ENCODE measurements around the gene TMPRSS4.

Gene TMPRSS4

DNA sequence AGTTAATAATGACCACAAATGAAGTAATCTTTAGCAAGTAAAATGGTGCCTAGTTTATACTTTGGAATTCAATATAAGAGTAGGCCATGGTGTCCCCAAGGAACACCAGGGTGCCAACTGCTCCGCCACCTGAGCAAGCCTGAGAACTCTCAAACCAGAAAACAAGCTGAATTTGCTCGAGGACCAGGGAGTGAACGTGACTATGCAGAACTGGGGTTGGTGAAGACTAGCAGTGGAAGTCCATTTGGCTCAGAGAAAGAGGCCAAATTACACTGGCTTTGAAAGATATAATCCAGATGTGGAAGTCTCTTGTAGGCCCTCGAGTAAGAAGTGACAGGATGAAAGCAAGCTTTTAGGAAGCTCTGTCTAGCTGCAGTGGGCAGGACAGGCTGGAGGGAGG, 18.6 kb downstream of the TMPRSS4 start:
- no peak for TF ChIP-seq POLR2A (IDR thresholded peaks at IDR 0.05; ENCODE audit: low read depth, low read length)
- no peak for DNase-seq (ENCODE audit: insufficient read length, low spot score)
- no peak for FAIRE-seq

DNA sequence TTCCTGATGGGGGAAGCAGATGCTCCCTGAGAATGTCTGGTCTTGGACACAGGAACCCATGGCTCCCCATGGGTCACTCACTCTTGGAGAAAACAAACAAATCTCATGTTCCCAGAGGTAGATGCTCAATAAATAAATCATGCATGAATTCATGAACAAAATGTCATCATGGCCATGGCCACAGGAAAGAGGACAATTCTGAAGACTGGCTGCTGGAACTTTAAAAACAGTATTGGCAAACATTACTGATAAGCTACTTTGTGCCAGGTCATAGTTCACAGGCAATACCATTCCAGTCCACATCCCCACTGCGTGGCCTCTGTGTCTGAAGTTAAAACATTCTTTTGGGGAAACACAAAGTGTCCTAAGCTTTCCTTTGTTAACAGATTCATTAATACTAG, 19.1 kb downstream of the TMPRSS4 start:
- FAIRE-seq (no peak), DNase-seq (ENCODE audit: insufficient read length, low spot score) (no peak)
- TF ChIP-seq POLR2A (IDR thresholded peaks at IDR 0.05; ENCODE audit: low read depth, low read length) = no peak

DNA sequence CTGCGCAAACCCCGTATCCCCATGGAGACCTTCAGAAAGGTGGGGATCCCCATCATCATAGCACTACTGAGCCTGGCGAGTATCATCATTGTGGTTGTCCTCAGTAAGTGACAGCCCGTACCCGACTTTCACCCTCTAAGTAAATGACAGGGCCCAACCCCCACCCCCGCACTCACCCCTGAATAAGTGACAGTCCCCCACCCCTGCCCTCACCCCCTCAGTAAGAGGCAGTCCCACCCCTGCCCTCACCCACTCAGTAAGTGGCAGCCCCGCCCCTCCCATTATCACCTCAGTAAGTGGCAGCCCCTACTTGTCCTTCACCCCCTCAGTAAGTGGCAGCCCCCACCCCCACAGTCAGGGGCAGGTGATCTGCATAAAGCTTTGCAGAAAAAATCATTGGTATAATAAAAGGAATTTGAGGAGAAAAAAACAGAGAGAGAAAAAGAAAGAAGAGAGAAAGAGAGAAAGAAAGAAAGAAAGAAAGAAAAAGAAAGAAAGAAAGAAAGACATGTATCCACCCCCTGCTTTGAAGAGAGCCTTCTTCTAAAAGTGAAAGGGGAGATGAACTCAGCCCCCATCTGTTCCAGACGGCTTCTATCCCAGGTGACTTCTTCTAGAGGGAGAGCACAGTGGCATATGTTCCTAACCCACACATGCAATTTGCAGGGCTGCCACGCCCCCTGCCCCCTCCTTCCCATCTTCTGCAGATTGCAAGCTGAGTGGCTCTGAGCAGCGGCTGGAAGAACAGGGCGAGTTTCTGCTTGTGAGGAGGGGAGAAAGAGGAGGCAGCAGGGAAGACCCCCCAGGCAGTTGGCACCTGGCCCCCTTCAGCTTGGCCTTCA, 22.3 kb downstream of the TMPRSS4 start:
- FAIRE-seq = no peak
- TF ChIP-seq POLR2A (IDR thresholded peaks at IDR 0.05; ENCODE audit: low read depth, low read length) = no peak
- DNase-seq (ENCODE audit: insufficient read length, low spot score) = no peak

DNA sequence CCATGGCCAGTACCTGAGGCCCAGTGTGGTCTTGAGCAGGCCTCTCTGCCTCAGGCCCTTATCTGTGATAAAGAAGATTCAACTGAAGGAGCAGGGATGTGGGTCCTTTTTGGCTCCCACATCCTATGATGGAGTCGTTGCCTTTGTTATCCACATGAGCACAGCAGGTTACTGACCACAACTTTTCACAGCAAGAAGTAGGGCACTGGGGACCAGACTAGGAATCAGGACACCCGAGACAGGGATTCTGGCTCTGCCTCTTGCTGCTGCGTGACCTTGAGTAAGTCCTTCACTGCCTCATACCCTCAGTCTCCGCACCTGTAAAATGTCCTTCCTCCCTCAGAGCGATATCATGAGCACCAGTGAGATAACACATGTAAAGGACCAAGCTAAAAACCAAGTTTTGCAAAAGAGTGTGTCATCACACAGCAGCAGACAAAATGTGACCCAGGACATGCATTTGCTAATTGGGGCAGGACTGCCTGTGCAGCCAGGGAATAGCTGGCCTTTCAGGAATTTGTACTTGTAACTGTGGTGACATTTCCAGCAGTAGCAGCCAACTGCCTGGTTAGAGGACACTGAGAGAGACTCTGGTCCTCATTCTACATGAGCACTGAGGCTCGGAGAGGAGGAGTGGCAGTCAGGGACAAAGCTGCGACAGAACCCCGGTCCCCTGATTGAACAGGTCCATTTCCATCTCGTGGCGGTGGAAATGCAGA, 23.1 kb downstream of the TMPRSS4 start:
- FAIRE-seq (no peak), DNase-seq (ENCODE audit: insufficient read length, low spot score) (no peak)
- TF ChIP-seq POLR2A (IDR thresholded peaks at IDR 0.05; ENCODE audit: low read depth, low read length) = no peak

DNA sequence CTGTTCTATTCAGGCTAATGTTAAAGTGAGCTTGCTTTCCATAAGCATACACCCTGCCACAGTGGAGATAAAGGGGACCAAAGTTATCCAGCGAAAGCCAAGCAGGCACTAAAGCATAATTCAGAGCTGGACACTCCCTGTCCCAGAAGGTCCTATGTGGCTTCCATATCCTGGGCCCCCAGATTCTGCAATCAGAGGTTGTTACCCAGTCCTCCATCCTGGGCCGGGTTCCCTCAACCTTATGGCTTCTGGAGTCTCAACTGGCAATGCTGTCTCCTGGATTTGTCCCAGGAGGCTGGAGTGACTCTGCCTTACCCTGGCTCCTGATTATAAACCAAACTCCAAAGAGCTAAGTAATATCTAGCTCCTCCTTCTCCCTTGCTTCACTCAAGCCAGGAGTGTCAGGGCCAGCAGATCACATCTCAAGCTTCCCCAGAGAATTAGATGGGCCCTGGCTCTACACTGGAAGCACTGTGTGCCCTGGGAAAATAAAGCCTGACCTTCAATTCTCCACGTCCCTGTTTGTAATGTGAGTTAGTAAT, 23.9 kb downstream of the TMPRSS4 start:
- no peak for FAIRE-seq
- no peak for TF ChIP-seq POLR2A (IDR thresholded peaks at IDR 0.05; ENCODE audit: low read depth, low read length)

DNA sequence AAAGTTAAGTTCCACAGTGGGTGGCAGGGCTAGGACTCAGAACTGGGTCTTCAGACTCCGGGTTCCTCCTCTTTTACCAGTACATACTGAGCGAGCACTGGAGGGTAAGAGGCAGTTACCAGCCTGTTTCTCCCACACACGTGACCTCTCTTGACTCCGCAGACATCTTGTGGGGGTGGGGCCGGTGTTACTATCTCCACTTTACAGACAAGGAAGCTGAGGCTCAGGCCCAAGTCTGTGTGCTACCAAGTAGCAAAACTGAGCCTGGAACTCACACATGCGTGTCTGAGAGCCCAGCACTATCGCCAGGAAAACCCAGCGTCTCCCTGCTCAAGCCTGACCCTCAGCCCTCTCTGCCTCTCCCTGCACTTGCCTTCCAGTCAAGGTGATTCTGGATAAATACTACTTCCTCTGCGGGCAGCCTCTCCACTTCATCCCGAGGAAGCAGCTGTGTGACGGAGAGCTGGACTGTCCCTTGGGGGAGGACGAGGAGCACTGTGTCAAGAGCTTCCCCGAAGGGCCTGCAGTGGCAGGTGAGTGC, 25.9 kb downstream of the TMPRSS4 start:
- TF ChIP-seq POLR2A (IDR thresholded peaks at IDR 0.05; ENCODE audit: low read depth, low read length) = no peak
- no peak for FAIRE-seq
- no peak for DNase-seq (ENCODE audit: insufficient read length, low spot score)

More for the DNA sequence above, 23.9 kb downstream of the TMPRSS4 start:
- DNase-seq (ENCODE audit: insufficient read length, low spot score) = no peak

DNA sequence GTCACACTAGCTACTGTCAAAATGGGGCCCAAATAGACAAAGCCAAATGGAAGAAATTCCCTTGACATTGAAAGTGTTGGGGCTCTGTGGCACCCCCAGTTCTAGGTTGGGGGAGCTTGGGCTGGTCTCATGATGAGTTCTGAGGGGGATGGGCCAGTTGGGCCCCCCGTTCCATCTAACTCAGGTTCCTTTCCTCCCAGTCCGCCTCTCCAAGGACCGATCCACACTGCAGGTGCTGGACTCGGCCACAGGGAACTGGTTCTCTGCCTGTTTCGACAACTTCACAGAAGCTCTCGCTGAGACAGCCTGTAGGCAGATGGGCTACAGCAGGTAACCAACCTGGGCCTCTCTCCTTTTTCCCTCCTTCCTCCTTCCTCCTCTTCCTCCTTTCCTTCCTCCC, 27.6 kb downstream of the TMPRSS4 start:
- DNase-seq (ENCODE audit: insufficient read length, low spot score) = no peak
- no peak for FAIRE-seq
- TF ChIP-seq POLR2A (IDR thresholded peaks at IDR 0.05; ENCODE audit: low read depth, low read length) = no peak

DNA sequence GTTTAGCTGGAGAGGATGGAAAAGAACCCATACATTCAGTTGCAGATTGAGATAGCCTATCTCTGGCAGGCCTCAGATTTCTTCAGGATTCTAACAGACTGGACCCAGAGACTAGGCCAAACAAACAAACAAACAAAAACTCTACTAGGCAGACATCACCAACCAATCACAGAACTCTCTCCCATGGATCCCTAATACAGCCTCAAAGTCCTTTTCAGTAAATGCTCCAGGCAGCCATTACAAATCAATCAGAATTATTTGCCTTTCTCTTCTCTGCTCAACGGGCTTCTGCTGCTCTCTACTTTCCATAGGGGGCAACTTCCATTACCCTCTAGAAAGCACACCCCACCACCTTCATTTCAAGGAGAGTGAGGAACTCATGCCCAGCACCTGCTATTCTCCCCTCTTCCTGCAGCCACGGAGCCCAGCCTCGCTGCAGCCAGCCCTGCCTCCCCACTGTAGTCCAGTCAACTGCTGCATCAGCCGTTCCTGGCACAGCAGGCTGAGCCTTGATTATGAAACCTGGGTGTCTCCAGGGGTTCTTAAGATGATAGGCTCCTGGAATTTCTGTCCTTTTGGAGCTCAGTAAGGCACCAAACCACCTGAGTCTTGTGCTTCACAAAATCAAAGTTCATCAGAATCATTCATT, 28.9 kb downstream of the TMPRSS4 start:
- TF ChIP-seq POLR2A (IDR thresholded peaks at IDR 0.05; ENCODE audit: low read depth, low read length) = no peak
- DNase-seq (ENCODE audit: insufficient read length, low spot score) (no peak), FAIRE-seq (no peak)

DNA sequence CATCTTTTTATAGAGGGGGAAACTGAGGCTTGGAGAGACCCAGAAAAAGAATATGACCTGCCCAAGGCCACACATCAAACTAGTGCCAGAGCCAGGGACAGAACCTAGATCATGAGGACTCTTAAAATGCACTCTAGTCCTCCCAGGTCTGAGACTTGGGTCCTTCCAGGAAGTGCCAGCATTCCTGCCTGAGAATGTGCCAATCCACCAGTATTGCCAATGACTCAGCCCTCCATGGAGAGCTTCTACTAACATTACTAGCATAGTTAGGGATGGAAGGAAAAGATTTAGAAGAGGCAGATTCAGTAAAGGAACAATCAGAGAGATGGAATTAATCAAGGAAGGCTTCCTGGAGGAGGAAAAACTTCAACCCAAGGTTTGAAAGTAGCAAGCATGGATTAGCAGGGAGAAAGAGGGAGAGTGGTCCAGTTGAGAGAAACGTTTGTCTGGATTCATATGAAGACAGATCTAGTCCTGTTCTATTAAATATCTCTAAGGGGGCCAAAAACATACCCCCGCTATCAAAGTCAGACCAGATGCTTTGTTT, 30.0 kb downstream of the TMPRSS4 start:
- TF ChIP-seq POLR2A (IDR thresholded peaks at IDR 0.05; ENCODE audit: low read depth, low read length) = no peak
- FAIRE-seq (no peak), DNase-seq (ENCODE audit: insufficient read length, low spot score) (peak; percentile 24)

DNA sequence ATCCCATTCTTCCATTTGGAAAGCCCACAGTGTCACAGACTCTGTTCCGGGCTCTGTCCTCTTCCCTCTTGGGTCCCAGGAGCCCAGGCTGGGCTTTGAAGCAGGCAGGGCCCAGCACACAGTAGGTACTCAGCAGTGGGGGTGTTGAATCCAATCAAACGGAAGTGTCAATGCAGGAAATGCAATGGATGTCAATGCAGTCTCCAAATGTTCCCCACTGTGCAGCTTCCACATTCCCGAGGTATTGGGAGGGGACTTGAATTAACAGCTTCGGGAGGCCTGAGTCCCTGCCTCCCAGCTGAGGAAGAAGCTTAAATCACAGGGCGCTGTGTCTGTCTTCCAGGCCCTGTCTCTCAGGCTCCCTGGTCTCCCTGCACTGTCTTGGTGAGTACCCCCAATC, 31.6 kb downstream of the TMPRSS4 start:
- DNase-seq (ENCODE audit: insufficient read length, low spot score) = no peak
- TF ChIP-seq POLR2A (IDR thresholded peaks at IDR 0.05; ENCODE audit: low read depth, low read length) = no peak
- FAIRE-seq = no peak

DNA sequence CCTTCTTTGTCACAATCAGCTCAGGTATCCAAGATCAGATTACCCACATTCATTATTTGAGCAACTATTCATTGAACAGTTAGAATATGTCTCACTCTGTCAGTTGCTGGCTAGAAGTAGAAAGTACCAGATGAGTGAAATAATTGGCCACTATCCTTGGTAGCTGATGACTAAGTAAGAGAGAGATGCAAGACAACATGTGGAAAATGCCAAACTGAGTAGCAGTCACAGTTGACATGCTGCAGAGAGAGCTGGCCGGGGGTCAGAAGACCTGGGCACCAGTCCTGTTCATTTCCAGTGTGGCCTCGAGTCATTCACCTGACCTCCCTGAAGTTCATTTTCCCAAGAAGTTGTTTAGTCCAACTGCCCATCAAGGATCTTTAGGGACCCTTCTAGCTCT, 32.4 kb downstream of the TMPRSS4 start:
- FAIRE-seq (no peak), DNase-seq (ENCODE audit: insufficient read length, low spot score) (no peak)
- no peak for TF ChIP-seq POLR2A (IDR thresholded peaks at IDR 0.05; ENCODE audit: low read depth, low read length)

DNA sequence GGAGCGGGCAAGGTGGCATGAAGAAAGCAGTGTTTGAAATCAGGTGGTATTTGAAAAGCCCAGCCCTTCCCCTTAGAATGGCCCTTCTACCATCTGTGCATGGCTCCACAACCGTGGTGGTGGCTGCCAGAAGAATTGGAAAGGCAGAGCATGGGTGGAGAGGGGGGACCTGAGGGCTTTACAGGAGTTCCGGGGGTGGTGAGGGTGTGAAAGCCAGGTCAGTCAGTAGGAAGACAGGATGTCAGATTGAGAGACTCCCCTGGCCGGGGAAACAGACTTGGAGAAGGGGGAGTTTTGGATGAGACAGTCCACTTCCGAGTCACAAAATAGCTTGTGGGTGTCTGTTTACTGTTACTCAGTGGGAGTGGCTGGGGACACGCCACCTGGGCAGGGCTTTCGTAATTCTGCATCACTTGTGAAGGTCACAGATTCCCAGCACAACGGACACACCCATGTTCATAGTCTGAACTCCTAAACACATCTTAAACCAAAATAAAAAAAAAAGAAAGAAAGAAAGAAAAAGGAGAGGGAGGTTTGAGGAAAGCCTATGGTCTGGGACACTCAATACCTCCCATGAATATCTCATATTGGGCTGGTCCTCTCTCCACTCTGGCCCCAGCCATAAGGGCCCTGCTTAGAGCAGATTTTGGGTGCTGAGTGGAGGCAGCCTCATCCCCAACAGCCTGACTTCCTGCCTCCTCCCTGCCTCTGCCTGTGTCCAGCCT, 34.3 kb downstream of the TMPRSS4 start:
- no peak for TF ChIP-seq POLR2A (IDR thresholded peaks at IDR 0.05; ENCODE audit: low read depth, low read length)
- FAIRE-seq (no peak), DNase-seq (ENCODE audit: insufficient read length, low spot score) (no peak)

DNA sequence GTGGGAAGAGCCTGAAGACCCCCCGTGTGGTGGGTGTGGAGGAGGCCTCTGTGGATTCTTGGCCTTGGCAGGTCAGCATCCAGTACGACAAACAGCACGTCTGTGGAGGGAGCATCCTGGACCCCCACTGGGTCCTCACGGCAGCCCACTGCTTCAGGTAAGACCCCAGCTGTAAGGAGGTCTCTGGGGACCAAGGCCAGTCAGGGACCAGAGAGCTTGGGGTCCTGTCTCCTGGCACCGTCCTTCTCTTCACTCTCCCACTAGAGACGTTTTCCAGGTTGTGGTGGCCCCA, 34.8 kb downstream of the TMPRSS4 start:
- no peak for FAIRE-seq
- no peak for DNase-seq (ENCODE audit: insufficient read length, low spot score)
- TF ChIP-seq POLR2A (IDR thresholded peaks at IDR 0.05; ENCODE audit: low read depth, low read length) = no peak
